GM23338 (cell line): ENCODE results near the gene SEPTIN8. TPM values are rescaled to one million over a fixed set of nuclear protein-coding genes. Genes with fewer than 3 reads are reported as not detected.
A peak's percentile ranks its signal among the peaks of the same experiment; 100 is the strongest.

Experiments used
- ATAC-seq: fragments of 200-7000 bp; cut with Tn5 transposase; 3 replicates; pipeline ENCODE4 v1.9.1; 2020
- DNase-seq: peaks from one replicate; pipeline ENCODE4 v3.0.0-alpha.2; 2015; ENCODE audit warnings: low spot score
- H2AFZ ChIP-seq: fragments of 200-600 bp; sonication (generic); 2 replicates; pipeline ENCODE4 v1.8.0; 2016; ENCODE audit warnings: antibody characterized with exemption, mild to moderate bottlenecking, moderate library complexity
- H3F3A ChIP-seq: fragments of 200-600 bp; sonication (generic); replicated peaks from 2 replicates; pipeline ENCODE4 v1.8.0; 2017; ENCODE audit warnings: antibody characterized with exemption, mixed run types, low read depth
- H3K27ac ChIP-seq: fragments of 200-600 bp; sonication (generic); 2 replicates; pipeline ENCODE4 v1.6.1; 2016; ENCODE audit warnings: low read depth
- H3K27me3 ChIP-seq: fragments of 200-600 bp; sonication (generic); 2 replicates; pipeline ENCODE4 v1.8.0; 2016; ENCODE audit warnings: mild to moderate bottlenecking, mixed run types, moderate library complexity; ENCODE audit not compliant: insufficient read depth
- H3K36me3 ChIP-seq: fragments of 200-600 bp; sonication (generic); 2 replicates; pipeline ENCODE4 v1.8.0; 2016; ENCODE audit warnings: mild to moderate bottlenecking; ENCODE audit not compliant: insufficient read depth
- H3K4me1 ChIP-seq: fragments of 200-600 bp; sonication (generic); 2 replicates; pipeline ENCODE4 v1.8.0; 2016; ENCODE audit warnings: mild to moderate bottlenecking, moderate library complexity; ENCODE audit not compliant: insufficient read depth
- H3K4me2 ChIP-seq: fragments of 200-600 bp; sonication (generic); 2 replicates; pipeline ENCODE4 v1.7.1; 2017; ENCODE audit warnings: mixed run types
- H3K4me3 ChIP-seq: fragments of 200-600 bp; sonication (generic); 2 replicates; pipeline ENCODE4 v1.6.1; 2016; ENCODE audit warnings: mixed run types
- H3K79me2 ChIP-seq: fragments of 200-600 bp; sonication (generic); replicated peaks from 2 replicates; pipeline ENCODE4 v1.8.0; 2017; ENCODE audit warnings: mild to moderate bottlenecking; ENCODE audit not compliant: insufficient read depth
- H3K9me2 ChIP-seq: fragments of 200-600 bp; sonication (generic); 2 replicates; pipeline ENCODE4 v1.8.0; 2017; ENCODE audit not compliant: insufficient read depth
- H4K20me1 ChIP-seq: fragments of 200-600 bp; sonication (generic); replicated peaks from 2 replicates; pipeline ENCODE4 v1.8.0; 2017; ENCODE audit warnings: mild to moderate bottlenecking; ENCODE audit not compliant: insufficient read depth
- H3K27ac Mint-ChIP-seq: 2 replicates; pipeline ENCODE4 v1.8.0; 2020; ENCODE audit warnings: inconsistent platforms, mild to moderate bottlenecking, moderate library complexity, mixed read lengths
- H3K27me3 Mint-ChIP-seq: 3 replicates; pipeline ENCODE4 v1.8.0; 2022; ENCODE audit warnings: low read depth, mild to moderate bottlenecking, moderate library complexity, mixed read lengths, inconsistent platforms; ENCODE audit not compliant: insufficient read depth, poor library complexity
- H3K36me3 Mint-ChIP-seq: 3 replicates; pipeline ENCODE4 v1.8.0; 2021; ENCODE audit warnings: low read depth, mild to moderate bottlenecking, inconsistent platforms, moderate library complexity, mixed read lengths
- H3K4me1 Mint-ChIP-seq: 3 replicates; pipeline ENCODE4 v1.8.0; 2020; ENCODE audit warnings: mild to moderate bottlenecking, inconsistent platforms, mixed read lengths
- H3K4me3 Mint-ChIP-seq: 3 replicates; pipeline ENCODE4 v1.8.0; 2021; ENCODE audit warnings: moderate library complexity, mild to moderate bottlenecking, inconsistent platforms, mixed read lengths
- H3K9me3 Mint-ChIP-seq: 3 replicates; pipeline ENCODE4 v1.8.0; 2020; ENCODE audit warnings: moderate library complexity, mild to moderate bottlenecking, inconsistent platforms, mixed read lengths
- EZH2 ChIP-seq: fragments of 200-600 bp; sonication (generic); IDR thresholded peaks from one replicate; pipeline ENCODE4 v1.8.0; 2017; ENCODE audit warnings: antibody characterized with exemption, mild to moderate bottlenecking, low read depth; ENCODE audit not compliant: unreplicated experiment
- EZH2phosphoT487 ChIP-seq: fragments of 200-600 bp; sonication (generic); IDR thresholded peaks from one replicate; pipeline ENCODE4 v1.8.1; 2018; ENCODE audit warnings: antibody characterized with exemption; ENCODE audit not compliant: unreplicated experiment
- STAT1 ChIP-seq: IDR thresholded peaks from one replicate; pipeline ENCODE4 v1.6.1; 2016; ENCODE audit warnings: antibody characterized with exemption; ENCODE audit not compliant: unreplicated experiment
- polyA plus RNA-seq: library from polyadenylated mRNA; unstranded; fragments of >200 nt; fragmentation: Nextera tagmentation; extraction: Ambion mirVana; gene quantifications from 2 replicates; pipeline ENCODE4 v1.2.1, GENCODE V29; 2016
- total RNA-seq: library from RNA; depleted of rRNA; stranded (reverse); fragments of >200 nt; shearing (Covaris generic); gene quantifications from 2 replicates; pipeline ENCODE4 v1.2.3, GENCODE V29; 2014
- TF ChIP-seq, protein P1 (sequence below): fragments of 250-450 bp; sonication (Bioruptor Pico); IDR thresholded peaks from 2 replicates; pipeline ENCODE4 v1.5.0; 2020; ENCODE audit warnings: mild to moderate bottlenecking, moderate library complexity

SEPTIN8 gene
- total and polyA plus RNA-seq, 2 experiments from 2014 or later, result 8.8 to 45.0 TPM

DNA sequence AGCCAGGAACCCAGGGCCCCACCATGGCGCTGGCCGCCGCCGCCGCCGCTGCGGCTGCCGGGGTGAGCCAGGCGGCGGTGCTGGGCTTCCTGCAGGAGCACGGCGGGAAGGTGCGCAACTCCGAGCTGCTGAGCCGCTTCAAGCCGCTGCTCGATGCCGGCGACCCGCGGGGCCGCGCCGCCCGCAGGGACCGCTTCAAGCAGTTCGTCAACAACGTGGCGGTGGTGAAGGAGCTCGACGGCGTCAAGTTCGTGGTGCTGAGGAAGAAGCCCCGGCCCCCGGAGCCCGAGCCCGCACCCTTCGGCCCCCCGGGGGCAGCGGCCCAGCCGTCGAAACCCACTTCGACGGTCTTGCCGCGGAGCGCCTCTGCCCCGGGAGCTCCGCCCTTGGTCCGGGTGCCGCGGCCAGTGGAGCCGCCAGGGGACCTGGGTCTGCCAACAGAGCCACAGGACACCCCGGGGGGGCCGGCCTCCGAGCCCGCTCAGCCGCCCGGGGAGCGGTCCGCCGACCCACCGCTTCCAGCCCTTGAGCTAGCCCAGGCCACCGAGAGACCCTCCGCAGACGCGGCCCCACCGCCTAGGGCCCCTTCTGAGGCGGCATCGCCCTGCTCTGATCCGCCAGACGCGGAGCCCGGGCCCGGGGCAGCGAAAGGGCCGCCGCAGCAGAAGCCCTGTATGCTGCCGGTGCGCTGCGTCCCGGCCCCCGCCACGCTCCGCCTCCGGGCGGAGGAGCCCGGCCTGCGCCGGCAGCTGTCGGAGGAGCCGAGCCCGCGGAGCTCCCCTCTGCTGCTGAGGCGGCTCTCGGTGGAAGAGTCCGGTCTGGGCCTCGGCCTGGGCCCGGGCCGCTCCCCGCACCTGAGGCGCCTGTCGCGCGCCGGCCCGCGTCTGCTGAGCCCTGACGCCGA is 36.8 kb upstream of the SEPTIN8 start:
- Mint-ChIP-seq H3K4me3 (no peak overlapping the region), H3K27ac (no peak overlapping the region), H3K9me3 (peaks cover 3% of the 10 kb centered on the region; the same call in 1 of the 3 replicates), H3K36me3 (peaks cover 3% of the 10 kb centered on the region; the same call in 1 of the 3 replicates), H3K27me3 (peaks cover 54% of the 10 kb centered on the region), H3K4me1 (peaks cover 9% of the 10 kb centered on the region)
- Histone ChIP-seq H3K4me1 (peaks cover 7% of the 10 kb centered on the region; the same call in 1 of the 2 replicates), H3K79me2 (no peaks in the 10 kb centered on the region), H4K20me1 (peaks cover 6% of the 10 kb centered on the region; the same call in 1 of the 2 replicates), H3K27ac (no peak overlapping the region), H3K4me2 (peak overlapping the region; percentile 66; the same call in 1 of the 2 replicates), H3K36me3 (no peaks in the 10 kb centered on the region), H2AFZ (peak overlapping the region; percentile 69), H3K27me3 (peaks cover 80% of the 10 kb centered on the region), H3K9me2 (no peaks in the 10 kb centered on the region), H3F3A (0 out of 2 replicates have a peak, but pooled peaks cover 4% of the 10 kb centered on the region), H3K4me3 (peak overlapping the region; percentile 54)
- TF ChIP-seq EZH2 (peak; percentile 66), STAT1 (no peak), EZH2phosphoT487 (peak; percentile 48)
- peak; percentile 82 for ATAC-seq
- peak; percentile 75 for DNase-seq

DNA sequence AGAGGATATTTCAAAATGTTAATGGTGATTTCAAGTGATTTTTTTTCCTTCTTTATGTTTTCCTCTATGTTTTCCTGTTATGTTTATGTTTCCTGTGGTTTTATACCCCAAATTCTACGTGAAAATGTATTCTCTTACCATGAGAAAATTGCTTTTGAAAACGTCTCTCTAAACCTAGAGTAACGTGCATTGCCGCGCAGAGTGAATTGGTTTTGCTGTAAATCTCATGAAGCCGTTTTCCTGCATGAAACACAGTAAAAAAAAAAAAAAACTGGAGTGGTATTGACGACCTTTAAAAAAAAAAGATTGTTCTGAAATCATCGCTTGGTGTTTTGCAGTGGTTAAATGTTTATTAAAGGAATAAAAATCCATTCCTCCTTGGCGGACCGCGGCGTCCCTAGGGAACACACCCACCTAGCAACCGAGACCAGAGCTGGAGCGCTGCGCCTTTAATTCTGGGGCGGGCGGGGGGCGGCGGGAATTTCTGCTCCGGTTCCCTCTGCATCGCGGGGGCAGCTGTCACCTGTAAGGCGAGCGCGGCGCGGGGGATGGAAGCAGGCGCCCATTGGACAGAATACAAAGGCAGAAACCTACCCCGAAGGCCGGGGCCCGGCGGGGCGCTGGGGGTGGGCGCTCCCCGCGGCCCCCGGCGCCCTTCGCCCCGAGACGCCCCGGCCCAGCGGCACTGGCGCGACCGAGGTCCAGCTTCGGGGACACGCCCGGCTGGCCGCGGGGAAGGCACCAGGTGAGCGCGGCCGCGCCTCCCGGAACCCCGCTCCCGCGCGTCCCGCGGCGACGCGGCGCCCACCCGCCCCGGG is 36.0 kb upstream of the SEPTIN8 start, which contains the start of gene SOWAHA:
TSS of gene SOWAHA (plus strand) at position 522 of the 818 bp plus-strand sequence. CDS start 320 bp downstream, outside the sequence.
- peak; percentile 74 for DNase-seq
- Histone ChIP-seq H3K9me2 (no peaks in the 10 kb centered on the region), H3K36me3 (no peaks in the 10 kb centered on the region), H3K4me3 (peak within 1 kb of the TSS; percentile 54), H3K79me2 (no peaks in the 10 kb centered on the region), H4K20me1 (peaks cover 6% of the 10 kb centered on the region; the same call in 1 of the 2 replicates), H2AFZ (peak within 1 kb of the TSS; percentile 69), H3K4me1 (peaks cover 7% of the 10 kb centered on the region; the same call in 1 of the 2 replicates), H3F3A (0 out of 2 replicates have a peak, but pooled peaks cover 4% of the 10 kb centered on the region), H3K27me3 (peaks cover 73% of the 10 kb centered on the region), H3K4me2 (peak within 1 kb of the TSS; percentile 66), H3K27ac (no peak within 1 kb of the TSS)
- ATAC-seq, result peak; percentile 15; the same call in 2 of the 3 replicates
- peaks cover 57% of the 10 kb centered on the region for H3K27me3 Mint-ChIP-seq
- peak within 1 kb of the TSS; percentile 70 for H3K4me3 Mint-ChIP-seq
- no peak within 1 kb of the TSS for H3K27ac Mint-ChIP-seq
- peaks cover 3% of the 10 kb centered on the region; the same call in 1 of the 3 replicates for H3K36me3 Mint-ChIP-seq
- peaks cover 3% of the 10 kb centered on the region; the same call in 1 of the 3 replicates for H3K9me3 Mint-ChIP-seq
- TF ChIP-seq EZH2, result peak; percentile 66
- TF ChIP-seq, protein P1, sequence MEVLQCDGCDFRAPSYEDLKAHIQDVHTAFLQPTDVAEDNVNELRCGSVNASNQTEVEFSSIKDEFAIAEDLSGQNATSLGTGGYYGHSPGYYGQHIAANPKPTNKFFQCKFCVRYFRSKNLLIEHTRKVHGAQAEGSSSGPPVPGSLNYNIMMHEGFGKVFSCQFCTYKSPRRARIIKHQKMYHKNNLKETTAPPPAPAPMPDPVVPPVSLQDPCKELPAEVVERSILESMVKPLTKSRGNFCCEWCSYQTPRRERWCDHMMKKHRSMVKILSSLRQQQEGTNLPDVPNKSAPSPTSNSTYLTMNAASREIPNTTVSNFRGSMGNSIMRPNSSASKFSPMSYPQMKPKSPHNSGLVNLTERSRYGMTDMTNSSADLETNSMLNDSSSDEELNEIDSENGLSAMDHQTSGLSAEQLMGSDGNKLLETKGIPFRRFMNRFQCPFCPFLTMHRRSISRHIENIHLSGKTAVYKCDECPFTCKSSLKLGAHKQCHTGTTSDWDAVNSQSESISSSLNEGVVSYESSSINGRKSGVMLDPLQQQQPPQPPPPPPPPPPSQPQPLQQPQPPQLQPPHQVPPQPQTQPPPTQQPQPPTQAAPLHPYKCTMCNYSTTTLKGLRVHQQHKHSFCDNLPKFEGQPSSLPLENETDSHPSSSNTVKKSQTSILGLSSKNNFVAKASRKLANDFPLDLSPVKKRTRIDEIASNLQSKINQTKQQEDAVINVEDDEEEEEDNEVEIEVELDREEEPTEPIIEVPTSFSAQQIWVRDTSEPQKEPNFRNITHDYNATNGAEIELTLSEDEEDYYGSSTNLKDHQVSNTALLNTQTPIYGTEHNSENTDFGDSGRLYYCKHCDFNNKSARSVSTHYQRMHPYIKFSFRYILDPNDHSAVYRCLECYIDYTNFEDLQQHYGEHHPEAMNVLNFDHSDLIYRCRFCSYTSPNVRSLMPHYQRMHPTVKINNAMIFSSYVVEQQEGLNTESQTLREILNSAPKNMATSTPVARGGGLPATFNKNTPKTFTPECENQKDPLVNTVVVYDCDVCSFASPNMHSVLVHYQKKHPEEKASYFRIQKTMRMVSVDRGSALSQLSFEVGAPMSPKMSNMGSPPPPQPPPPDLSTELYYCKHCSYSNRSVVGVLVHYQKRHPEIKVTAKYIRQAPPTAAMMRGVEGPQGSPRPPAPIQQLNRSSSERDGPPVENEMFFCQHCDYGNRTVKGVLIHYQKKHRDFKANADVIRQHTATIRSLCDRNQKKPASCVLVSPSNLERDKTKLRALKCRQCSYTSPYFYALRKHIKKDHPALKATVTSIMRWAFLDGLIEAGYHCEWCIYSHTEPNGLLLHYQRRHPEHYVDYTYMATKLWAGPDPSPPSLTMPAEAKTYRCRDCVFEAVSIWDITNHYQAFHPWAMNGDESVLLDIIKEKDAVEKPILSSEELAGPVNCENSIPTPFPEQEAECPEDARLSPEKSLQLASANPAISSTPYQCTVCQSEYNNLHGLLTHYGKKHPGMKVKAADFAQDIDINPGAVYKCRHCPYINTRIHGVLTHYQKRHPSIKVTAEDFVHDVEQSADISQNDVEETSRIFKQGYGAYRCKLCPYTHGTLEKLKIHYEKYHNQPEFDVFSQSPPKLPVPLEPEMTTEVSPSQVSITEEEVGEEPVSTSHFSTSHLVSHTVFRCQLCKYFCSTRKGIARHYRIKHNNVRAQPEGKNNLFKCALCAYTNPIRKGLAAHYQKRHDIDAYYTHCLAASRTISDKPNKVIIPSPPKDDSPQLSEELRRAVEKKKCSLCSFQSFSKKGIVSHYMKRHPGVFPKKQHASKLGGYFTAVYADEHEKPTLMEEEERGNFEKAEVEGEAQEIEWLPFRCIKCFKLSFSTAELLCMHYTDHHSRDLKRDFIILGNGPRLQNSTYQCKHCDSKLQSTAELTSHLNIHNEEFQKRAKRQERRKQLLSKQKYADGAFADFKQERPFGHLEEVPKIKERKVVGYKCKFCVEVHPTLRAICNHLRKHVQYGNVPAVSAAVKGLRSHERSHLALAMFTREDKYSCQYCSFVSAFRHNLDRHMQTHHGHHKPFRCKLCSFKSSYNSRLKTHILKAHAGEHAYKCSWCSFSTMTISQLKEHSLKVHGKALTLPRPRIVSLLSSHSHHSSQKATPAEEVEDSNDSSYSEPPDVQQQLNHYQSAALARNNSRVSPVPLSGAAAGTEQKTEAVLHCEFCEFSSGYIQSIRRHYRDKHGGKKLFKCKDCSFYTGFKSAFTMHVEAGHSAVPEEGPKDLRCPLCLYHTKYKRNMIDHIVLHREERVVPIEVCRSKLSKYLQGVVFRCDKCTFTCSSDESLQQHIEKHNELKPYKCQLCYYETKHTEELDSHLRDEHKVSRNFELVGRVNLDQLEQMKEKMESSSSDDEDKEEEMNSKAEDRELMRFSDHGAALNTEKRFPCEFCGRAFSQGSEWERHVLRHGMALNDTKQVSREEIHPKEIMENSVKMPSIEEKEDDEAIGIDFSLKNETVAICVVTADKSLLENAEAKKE (CRISPR knock-in tag), result no peak
- H3K4me1 Mint-ChIP-seq, result peaks cover 9% of the 10 kb centered on the region
